Activated CD4-positive, alpha-beta memory T cell treated with anti-CD3 and anti-CD28 coated beads, Interleukin-2, amount 10 ng/mL, durations not matched to agents 7 days and 5 days (primary cell): ENCODE data around the gene NOM1. TPM values are rescaled to one million over a fixed set of nuclear protein-coding genes. Genes with fewer than 3 reads are reported as not detected.

Experiments used
- CTCF ChIA-PET: fragments of 350-600 bp; sonication (Branson Sonifier 250); formaldehyde crosslinking; loops from one replicate; lab custom pipeline; 2021; ENCODE audit warnings: antibody characterized with exemption, inconsistent platforms; lab: Charles Lee
- POLR2A ChIA-PET: fragments of 350-600 bp; sonication (Branson Sonifier 250); formaldehyde crosslinking; loops from one replicate; lab custom pipeline; 2021; ENCODE audit warnings: antibody characterized with exemption; lab: Charles Lee
- DNase-seq: peaks from one replicate; pipeline ENCODE4 v3.0.0-alpha.2; 2020
- H3K27ac Mint-ChIP-seq: one replicate; pipeline ENCODE4 v1.8.0; 2021; ENCODE audit warnings: mild to moderate bottlenecking, mixed read lengths
- H3K27me3 Mint-ChIP-seq: one replicate; pipeline ENCODE4 v1.8.0; 2021; ENCODE audit warnings: mixed read lengths
- H3K36me3 Mint-ChIP-seq: one replicate; pipeline ENCODE4 v1.8.0; 2021; ENCODE audit warnings: low read depth, mixed read lengths
- H3K4me1 Mint-ChIP-seq: one replicate; pipeline ENCODE4 v1.8.0; 2021; ENCODE audit warnings: mixed read lengths
- H3K4me3 Mint-ChIP-seq: one replicate; pipeline ENCODE4 v1.8.0; 2021; ENCODE audit warnings: mild to moderate bottlenecking, mixed read lengths
- H3K9me3 Mint-ChIP-seq: one replicate; pipeline ENCODE4 v1.8.0; 2021; ENCODE audit warnings: mixed read lengths
- total RNA-seq, 2 experiments: library from RNA; stranded (reverse); gene quantifications; one replicate each; pipeline ENCODE4 v1.2.3, GENCODE V29; 2021

NOM1 gene
- total RNA-seq, 2 experiments from 2014 or later = 22.1 to 22.8 TPM

DNA sequence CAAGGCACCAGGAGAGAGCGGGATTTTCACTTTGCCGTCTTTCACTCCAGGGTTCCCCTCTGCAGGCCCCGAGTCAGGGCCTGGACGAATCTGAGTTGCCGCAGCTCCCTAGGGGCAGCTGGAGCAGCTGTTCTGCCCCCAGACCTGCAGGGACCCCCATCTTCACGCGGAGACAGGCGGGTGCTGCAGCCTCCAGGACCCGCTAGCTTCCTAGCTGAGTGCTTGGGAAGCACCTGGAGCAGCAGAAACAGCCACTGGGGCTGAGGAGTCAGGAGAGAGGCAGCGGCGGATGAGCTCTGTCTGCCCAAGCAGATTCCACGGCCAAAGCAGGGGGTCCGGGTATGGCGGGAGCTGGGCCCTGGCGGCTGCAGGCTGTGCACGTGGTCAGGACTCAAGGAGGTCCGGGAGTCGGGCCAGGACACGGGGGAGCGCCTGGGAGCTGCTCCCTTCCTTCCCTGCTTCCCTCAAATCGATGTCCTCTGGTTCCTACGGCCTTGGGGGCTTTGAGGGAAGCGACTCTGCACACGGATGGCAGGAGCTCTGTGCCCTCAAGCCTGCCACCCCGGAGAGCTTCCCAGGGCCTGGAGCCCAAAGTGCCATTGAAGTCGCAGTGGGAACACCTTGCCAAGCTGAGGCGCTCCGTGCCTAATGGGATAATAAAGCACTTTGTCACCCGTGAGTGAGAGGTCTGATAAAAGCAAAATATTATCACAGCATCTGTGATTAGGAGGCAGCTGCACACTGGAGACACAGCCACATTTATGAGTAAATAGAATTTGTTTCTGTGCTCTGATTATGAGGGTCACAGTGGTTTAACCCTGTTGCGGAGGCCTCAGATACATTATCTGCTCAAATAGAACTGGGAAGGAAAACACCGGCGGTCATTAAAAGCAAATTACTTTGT, 43.8 kb downstream of the NOM1 start:
- no peak for DNase-seq

DNA sequence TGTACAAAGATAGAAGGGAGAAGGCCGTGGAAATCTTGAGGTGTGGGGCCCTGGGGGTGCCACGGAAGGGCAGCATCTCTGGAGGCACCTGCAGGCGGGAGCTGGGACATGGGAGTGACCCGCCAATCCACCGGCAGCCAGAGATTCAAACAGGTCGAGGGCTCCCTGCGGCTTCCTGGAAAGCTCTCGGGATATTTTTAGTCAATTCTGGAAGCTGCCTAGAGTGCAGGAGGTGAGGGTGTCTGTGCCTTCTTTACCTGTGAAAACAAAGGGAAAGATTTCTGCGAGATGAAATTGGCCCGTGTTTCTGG, 44.4 kb downstream of the NOM1 start:
- Mint-ChIP-seq H3K27ac (no peak overlapping the region), H3K36me3 (no peaks in the 10 kb centered on the region), H3K4me3 (no peak overlapping the region), H3K27me3 (peaks cover 39% of the 10 kb centered on the region), H3K9me3 (no peaks in the 10 kb centered on the region), H3K4me1 (no peaks in the 10 kb centered on the region)
- POLR2A ChIA-PET = no interaction called here
- CTCF ChIA-PET = no interaction called here
- peak; percentile 4 for DNase-seq

More for the DNA sequence above, 43.8 kb downstream of the NOM1 start:
- ChIA-PET POLR2A (no interaction called here), CTCF (no interaction called here)
- H3K4me1 Mint-ChIP-seq = no peaks in the 10 kb centered on the region
- H3K4me3 Mint-ChIP-seq = no peak overlapping the region
- no peaks in the 10 kb centered on the region for H3K36me3 Mint-ChIP-seq
- peaks cover 33% of the 10 kb centered on the region for H3K27me3 Mint-ChIP-seq
- no peaks in the 10 kb centered on the region for H3K9me3 Mint-ChIP-seq
- no peak overlapping the region for H3K27ac Mint-ChIP-seq

DNA sequence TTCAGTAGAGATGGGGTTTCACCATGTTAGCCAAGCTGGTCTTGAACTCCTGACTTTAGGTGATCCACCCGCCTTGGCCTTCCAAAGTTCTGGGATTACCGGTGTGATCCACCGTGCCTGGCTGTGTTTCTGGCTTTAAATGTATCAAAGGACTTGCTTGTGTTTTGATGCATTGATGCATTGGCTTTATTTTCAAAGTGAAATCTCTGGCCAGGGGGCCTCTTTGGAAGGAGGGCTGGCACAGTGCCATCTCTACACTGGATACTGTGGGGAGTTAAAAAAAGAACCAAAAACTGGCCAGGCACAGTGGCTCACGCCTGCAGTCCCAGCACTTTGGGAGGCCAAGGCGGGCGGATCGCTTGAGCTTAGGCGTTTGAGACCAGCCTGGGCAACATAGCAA, 44.9 kb downstream of the NOM1 start:
- ChIA-PET POLR2A (no interaction called here), CTCF (no interaction called here)
- Mint-ChIP-seq H3K4me1 (no peaks in the 10 kb centered on the region), H3K36me3 (no peaks in the 10 kb centered on the region), H3K27me3 (peaks cover 45% of the 10 kb centered on the region), H3K9me3 (no peaks in the 10 kb centered on the region), H3K4me3 (no peak overlapping the region), H3K27ac (no peak overlapping the region)
- DNase-seq = peak; percentile 3

DNA sequence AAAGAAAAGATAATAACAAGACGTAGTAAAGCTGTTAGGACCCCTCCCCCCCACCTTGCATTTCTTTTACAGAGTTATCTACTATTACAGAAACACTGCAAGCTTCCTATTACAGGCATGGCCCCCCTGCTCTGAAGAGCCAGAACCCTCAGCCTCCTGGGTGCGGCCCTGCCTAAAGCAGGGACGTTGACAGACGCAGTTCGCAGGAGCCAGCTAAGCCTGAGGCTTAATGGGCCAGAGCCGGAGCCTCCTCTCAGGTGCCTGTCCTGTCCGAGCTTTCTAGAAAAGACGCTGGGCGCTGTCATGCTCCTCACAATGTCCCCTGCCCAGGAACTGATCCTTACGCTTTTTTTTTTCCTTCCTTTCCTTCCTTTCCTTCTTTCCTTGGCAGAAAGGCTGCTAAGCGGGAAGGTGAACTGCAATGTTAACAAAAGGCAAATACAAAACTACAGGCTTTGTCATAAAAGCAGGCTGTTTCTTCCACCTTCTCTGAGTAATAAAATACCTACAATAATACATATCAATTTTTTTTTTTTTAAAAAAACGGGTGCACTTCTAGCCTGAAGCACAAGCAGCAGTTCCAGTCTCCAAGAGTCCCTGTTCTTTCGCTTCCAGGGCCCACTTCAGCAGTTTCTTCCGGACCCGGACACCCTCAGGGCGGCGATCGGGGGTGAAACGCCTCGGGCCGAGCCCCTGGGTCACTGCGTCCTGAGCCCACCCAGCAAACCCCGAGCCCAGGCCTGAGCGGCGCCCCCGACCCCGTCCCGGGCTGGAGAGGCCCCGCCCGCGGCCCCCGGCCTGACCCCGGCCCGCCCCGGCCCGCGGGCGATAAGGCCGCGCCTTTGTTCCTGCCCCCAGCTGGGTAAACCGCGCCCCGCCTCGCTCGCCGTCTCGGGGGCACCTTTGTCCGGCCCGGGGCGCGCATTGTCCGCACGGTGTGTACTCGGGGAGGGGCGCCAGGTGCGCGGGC, 49.8 kb downstream of the NOM1 start:
- H3K27ac Mint-ChIP-seq = no peak overlapping the region
- POLR2A ChIA-PET = no interaction called here
- peaks cover 68% of the 10 kb centered on the region for H3K27me3 Mint-ChIP-seq
- no peaks in the 10 kb centered on the region for H3K9me3 Mint-ChIP-seq
- no peak overlapping the region for H3K4me3 Mint-ChIP-seq
- H3K36me3 Mint-ChIP-seq = no peaks in the 10 kb centered on the region
- CTCF ChIA-PET = interaction anchor here (0.8 kb wide), 1 partner anchor 30 kb away, joined by 3 read pairs; no protein-coding TSS in a partner anchor
- DNase-seq = peak; percentile 12
- peaks cover 18% of the 10 kb centered on the region for H3K4me1 Mint-ChIP-seq

DNA sequence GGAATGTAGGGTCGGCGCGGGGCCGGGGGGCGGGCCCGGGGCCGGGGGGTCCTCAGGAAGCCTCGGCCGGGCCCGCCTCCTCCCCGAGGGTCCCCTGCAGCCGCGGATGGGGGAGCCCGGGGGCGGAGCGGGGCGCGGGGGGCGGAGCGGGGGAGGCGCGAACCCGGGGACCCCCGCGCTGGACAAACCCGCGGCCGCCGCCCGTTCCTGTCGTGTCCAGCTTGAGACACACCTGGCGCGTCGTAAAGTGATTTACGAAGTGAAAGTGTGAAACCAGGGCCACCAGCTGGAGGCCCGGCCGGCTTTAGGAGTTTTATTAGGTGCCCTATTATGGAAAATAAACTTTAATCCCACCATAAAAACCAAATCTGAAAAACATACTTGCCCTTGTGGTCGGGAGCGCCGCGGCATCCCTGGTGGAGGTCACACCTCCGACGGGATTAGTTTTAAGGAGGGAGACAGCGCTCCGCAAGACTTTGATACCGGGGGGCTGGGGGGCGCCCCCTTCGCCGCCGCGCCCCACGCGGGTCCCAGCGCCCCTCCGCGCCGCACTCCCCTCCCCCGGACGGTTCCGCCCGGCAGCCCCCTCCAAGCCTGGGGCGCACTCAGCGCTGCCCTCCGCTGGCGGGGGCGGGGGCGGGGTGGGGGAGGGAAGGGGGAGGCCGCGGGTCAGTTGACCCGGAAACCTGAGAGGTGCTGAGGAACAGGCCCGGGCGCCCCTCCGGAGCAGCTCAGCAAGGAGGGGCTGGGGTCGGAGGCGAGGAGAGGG, 50.6 kb downstream of the NOM1 start:
- Mint-ChIP-seq H3K4me3 (peak overlapping the region; percentile 63), H3K27me3 (peaks cover 77% of the 10 kb centered on the region), H3K4me1 (peaks cover 26% of the 10 kb centered on the region), H3K27ac (no peak overlapping the region), H3K9me3 (no peaks in the 10 kb centered on the region), H3K36me3 (no peaks in the 10 kb centered on the region)
- peak; percentile 12 for DNase-seq
- CTCF ChIA-PET = no interaction called here
- POLR2A ChIA-PET = no interaction called here

DNA sequence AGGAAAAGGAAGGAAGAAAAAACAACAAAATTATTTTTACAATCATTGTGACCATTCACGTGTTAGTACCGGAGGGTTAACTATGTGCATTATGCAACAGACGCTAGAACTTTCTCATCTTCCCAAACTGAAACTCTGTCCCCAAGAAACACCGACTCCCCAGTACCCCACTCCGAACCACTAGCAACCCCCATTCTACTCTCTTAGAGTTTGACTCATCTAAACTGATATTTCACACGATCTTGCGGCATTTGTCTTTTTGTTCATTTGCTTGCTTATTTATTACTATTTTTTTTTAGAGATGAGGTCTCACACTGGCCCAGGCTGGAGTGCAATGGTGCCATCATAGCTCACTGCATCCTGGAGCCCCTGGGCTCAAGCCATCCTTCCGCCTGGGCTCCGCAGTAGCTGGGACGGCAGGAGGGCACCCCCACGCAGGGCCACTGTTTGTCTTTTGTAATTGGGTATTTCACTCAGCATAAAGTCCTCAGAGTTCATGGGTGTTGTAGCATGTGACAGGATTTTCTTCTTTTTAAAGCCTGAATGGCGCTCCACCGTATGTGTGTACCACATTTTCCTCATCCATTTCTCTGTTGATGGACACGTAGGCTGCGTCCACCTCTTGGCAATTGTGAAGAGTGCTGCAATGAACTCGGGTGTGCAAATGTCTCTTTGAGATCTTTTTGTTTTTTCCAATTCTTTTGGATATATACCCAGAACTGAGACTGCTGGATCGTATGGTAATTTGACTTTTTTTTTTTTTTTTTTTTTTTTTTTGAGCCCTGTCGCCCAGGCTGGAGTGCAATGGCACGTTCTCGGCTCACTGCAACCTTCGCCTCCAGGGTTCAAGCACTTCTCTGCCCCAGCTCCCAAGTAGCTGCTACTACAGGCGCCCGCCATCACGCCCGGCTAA, 51.5 kb downstream of the NOM1 start:
- ChIA-PET CTCF (no interaction called here), POLR2A (no interaction called here)
- H3K9me3 Mint-ChIP-seq = no peaks in the 10 kb centered on the region
- DNase-seq = peak; percentile 11
- H3K36me3 Mint-ChIP-seq = no peaks in the 10 kb centered on the region
- peaks cover 78% of the 10 kb centered on the region for H3K27me3 Mint-ChIP-seq
- no peak overlapping the region for H3K27ac Mint-ChIP-seq
- H3K4me1 Mint-ChIP-seq = peaks cover 26% of the 10 kb centered on the region
- peak overlapping the region; percentile 53 for H3K4me3 Mint-ChIP-seq

DNA sequence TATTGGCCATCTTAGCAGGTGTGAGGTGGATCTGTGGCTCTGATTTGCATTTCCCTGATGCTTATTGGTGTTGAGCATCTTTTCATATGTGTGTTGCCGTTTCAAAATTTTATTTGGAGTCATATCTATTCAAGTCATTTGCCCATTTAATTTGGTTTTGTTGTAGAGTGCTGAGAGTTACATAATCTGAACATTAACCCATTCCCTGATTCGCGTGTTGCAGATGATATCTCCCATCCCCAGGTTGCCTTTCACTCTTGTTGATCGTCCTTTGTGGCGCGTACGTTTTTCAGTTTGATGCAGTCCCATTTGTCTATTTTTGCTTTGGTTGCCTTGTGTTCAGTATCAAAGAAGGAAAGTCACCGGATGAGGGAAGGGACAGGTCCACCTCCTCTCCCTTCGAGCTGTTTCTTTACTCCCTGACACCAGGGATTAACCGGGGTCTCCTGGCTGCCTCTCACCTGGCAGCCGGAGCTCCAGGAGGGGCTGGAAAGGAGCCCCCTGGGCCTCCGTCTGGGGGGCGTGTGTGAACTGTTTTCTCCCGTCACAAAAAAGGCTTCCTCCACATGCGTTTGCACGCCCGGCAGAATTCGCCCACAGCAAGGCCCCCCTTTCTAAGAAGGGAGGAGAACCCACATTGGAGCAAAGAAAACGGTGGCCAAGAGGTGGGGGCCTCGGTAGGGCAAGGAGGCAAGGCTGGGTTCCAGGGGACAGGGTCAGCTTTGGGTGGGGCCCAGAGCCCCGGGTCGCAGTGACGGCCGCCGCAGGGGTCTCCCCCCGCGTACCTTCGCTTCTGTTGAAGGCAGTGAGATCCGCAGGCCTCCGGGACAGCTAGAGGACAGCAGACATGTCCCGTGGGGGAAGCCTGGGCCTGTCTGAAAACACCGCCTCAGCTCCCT, 52.7 kb downstream of the NOM1 start:
- Mint-ChIP-seq H3K27me3 (peaks cover 78% of the 10 kb centered on the region), H3K4me3 (no peak overlapping the region), H3K4me1 (peaks cover 26% of the 10 kb centered on the region), H3K36me3 (no peaks in the 10 kb centered on the region), H3K9me3 (no peaks in the 10 kb centered on the region), H3K27ac (no peak overlapping the region)
- CTCF ChIA-PET = no interaction called here
- peak; percentile 15 for DNase-seq
- POLR2A ChIA-PET = interaction anchor here (0.8 kb wide), 1 partner anchor 19 kb away, joined by 3 read pairs; no protein-coding TSS in a partner anchor

DNA sequence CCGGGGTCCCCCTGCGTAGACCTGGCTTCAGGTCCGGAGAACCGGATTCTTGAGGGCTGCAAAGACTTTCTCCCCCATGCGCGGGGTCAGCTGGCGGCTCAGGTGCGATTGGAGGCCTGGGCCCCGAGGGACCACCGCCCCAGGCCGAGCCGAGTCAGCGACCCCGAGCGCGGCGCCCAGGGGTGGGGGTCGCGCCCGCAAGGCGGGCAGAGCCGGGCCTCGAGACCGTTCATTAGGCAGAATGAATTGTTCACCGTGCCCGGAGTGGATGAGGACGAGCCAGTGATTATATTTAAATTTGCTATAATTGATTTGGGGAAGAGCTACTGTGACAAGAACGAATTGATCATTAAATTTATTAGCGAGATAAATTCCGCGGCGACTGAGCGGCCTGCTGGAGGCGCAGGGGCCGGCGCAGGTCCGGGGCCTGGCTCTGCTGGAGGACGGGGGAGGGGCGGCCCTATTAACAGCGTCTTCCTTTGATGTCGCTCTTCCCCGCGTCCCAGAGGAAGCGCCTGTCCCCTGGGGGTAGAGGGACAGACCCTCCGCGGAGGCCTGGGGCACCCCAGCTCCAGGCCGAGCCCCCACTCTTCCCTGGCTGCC, 53.4 kb downstream of the NOM1 start:
- Mint-ChIP-seq H3K27ac (no peak overlapping the region), H3K4me3 (no peak overlapping the region), H3K4me1 (peaks cover 26% of the 10 kb centered on the region), H3K9me3 (no peaks in the 10 kb centered on the region), H3K27me3 (peaks cover 79% of the 10 kb centered on the region), H3K36me3 (no peaks in the 10 kb centered on the region)
- peak; percentile 1 for DNase-seq
- CTCF ChIA-PET = no interaction called here
- POLR2A ChIA-PET = no interaction called here

DNA sequence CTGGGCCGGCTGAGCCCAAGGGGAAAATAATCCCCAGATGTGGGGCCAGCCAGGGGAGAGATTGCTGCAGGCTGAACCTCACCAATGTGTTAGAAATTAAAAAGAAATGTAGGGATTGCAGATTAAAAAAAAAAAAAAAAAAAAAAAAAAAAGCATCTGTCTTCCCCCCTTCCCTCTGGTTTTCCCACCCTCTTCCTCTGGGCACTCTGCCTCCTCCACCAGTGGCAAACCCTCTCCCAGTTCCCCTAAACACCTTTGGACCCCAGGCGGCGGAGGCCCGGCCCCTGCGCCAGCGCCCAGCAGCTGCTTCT, 53.9 kb downstream of the NOM1 start:
- no peak overlapping the region for H3K27ac Mint-ChIP-seq

DNA sequence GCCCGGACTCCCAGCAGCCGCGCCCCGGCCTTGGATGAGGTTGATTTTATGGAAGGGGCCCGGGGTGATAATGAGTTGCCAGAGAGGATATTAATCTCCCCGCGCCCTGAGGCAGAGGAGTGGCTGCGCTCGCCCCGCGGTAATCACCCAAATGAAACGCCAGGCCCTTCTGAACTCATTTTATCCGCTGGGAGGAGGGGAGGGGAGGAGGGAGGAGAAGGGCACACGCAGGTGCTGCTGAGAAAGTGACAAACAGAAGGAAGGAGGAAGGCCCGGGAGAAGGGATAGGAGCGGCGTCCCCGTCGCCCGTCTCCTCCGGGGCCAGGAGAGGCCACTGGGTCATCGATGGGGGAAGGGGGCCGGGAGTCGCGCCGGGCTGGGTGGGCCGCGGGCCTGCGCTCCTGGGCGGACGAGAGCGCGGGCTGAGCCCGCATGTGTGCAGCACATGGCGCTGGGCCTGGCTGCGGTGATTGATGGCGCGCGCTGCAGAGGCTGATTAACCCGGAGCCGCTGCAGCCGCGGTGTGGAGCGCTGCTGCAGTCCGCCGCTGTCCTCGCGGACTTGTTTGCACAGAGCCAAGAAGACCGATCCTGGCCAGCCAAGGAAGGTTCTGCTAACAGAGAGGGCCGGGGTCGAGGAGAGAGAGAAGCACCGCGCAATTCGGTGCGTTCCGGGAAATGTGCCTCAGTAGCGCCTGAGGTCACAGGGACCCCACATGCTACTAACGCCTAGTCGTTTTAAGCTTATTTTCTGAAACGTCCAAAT, 54.4 kb downstream of the NOM1 start:
- Mint-ChIP-seq H3K4me3 (no peak overlapping the region), H3K36me3 (no peaks in the 10 kb centered on the region), H3K27me3 (peaks cover 79% of the 10 kb centered on the region), H3K27ac (peak overlapping the region; percentile 10), H3K9me3 (no peaks in the 10 kb centered on the region), H3K4me1 (peaks cover 28% of the 10 kb centered on the region)
- ChIA-PET POLR2A (no interaction called here), CTCF (no interaction called here)
- DNase-seq = no peak

More for the DNA sequence above, 53.9 kb downstream of the NOM1 start:
- peaks cover 79% of the 10 kb centered on the region for H3K27me3 Mint-ChIP-seq
- no peak for DNase-seq
- peaks cover 26% of the 10 kb centered on the region for H3K4me1 Mint-ChIP-seq
- ChIA-PET POLR2A (no interaction called here), CTCF (no interaction called here)
- H3K9me3 Mint-ChIP-seq = no peaks in the 10 kb centered on the region
- H3K4me3 Mint-ChIP-seq = no peak overlapping the region
- no peaks in the 10 kb centered on the region for H3K36me3 Mint-ChIP-seq
